ENCODE results near the gene AATK.

GRCh38 chr17:81143200-81143527, 22.9 kb downstream of the AATK start:
- TF ChIP-seq CTCF (conservative IDR thresholded peaks at IDR 0.05), result no peak
- TF ChIP-seq ZFX (IDR thresholded peaks at IDR 0.05), result no peak

All from C4-2B (cell line).